Right forelimb (tissue), 1 donor: ENCODE measurements around the gene SNX33.
"Not testable (repeated sequence)": the region's sequence is repeated elsewhere in the genome, so short reads cannot be mapped to it uniquely, and the experiment has no call there.

Experiments
- DNase-seq: peaks from one replicate; pipeline ENCODE4 v3.0.0-alpha.2; 2018

SNX33 gene

DNA sequence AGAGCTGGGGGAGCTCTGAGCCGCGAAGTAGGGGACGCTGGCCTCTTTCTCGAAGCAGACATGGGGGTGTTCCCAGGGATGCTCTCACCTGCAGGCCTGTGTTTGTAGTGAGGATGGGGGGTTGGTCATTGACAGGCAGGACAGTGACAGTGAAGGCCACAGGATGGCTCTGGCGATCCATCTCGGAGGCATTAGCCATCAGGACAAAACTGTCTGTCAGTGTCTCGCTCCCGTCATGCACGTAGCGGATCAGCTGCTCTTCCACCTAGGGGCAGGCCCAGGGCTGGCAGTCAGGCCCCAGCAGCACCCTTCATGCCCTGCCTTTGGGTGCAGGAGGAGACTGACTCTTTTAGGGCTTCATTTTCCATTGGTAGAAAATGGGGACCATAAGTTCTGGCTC is 36.9 kb downstream of the SNX33 start:
- DNase-seq: no peak

DNA sequence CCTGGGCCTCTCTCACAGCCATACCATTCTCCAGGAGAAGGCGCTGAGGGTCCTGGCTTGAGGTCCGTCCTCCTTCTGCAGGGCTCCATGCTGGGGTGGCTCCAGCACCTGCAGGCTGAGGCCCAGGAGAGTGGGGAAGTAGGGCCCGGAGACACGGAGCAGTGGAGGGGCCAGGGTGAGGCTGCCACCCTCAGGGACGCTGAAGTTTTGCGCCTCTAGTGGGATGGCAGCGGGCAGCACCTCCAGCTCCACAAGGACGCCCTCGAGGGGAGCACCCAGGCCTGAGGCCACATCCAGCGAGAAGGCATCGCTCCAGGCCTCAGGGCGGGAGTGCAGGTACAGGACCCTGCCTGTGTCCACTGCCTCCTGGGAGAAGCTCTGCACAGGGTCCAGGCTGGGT is 37.5 kb downstream of the SNX33 start:
- no peak for DNase-seq

DNA sequence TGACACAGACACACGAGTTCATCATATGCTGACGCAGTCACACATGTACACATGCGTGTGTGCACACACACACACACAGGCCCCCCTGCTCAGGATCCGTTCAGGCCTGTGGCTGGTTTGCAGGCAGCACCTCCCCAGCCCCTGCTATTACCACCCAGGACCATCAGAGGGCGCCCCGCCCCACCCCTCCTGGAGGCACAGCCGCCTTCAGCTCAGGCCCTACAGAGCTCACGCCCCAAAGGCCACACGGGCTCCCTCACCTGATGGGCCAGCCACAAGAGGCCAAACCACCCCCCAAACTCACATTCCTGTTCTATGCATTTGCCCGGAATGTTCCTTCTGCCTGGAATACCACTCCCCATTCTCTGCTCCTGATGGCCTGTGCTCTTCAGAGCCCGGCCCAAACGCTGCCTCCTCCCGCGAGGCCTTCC is 38.5 kb downstream of the SNX33 start:
- DNase-seq: peak; percentile 89

DNA sequence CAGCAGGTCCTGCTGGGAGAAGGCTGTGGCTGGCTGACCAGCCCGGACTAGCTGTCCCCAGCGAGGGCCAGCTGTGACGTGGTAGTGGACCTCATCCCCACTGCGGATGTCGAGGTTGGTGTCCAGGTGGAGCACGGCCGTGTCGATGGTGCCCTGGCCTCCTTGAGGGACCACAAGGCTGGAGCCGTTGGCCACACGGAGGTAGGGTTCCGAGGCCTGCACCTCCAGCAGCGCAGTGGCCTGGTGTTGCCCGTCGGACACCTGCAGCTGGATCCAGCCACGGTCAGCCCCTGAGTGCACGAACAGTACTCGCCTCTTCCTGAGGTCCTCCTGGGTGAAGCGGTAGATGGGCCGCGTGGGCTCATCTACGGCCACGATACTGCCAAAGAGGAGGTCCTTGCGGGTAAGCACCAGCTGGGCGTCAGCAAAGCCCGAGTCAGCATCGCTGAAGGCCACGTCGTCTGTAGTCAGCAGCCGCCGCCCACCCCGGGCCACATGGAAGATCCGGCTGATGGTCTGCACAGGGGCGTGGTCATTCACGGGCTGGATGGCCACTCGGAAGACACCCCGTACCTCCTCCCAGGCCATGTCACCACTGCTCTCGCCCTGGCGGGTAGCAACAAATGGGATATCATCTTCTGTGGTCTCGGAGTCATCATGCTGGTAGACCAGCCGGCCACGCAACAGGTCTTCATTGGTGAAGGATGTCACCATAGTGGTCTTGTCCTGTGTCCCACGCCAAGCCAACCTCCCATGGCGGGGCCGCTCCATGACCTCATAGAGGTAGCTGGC is 40.0 kb downstream of the SNX33 start:
- DNase-seq: no peak

DNA sequence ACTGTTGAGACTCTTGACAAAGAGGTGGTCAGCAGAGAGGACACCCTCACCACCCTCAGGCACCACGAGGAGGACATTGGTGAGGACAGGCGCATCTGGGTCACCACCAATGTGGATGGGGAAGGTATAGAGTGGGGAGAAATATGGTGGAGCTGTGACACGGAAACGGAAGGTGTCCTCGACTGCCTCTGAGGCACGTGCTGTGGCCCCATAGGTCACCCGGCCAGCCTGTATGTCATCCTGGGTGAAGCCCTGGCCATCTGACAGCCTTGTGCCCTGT is 40.5 kb downstream of the SNX33 start:
- no peak for DNase-seq

DNA sequence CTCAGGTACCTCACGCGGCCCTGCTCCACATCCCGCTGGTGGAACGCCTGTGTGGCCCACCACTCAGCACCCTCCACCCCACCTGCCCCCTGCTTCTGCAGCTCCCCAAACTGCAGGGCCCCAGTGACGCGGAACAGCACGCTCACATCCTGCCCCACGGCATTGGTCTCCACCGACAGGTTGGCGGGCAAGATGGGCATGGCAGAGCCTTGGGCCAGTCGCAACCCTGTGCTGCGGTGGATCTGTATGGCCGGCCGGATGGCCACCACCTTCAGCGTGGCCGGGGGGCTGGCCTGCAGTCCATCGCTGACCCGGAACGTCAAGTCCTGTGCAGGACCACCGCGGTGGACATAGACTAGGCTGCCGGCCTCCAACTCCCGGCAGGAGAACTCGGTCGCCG is 41.1 kb downstream of the SNX33 start:
- DNase-seq: no peak

DNA sequence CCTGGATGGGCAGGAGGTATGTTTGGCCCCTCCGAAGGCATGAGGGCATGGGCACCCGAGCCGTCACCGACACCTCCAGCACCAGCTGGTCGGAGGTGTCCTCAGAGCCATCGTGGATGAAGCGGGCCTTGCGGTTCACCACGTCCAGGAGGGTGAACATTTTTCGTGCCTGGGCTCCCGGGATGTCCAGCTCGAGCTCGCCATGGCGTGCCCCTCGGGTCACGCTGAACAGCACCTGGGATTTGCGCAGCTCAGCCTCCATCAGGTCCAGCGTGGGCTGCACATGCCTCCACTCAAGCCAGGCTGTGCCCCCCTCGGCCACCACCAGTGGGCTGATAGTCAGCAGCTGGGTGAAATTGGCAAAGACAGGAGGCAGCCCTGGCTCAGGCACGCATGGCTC is 41.7 kb downstream of the SNX33 start:
- not testable (repeated sequence) for DNase-seq

DNA sequence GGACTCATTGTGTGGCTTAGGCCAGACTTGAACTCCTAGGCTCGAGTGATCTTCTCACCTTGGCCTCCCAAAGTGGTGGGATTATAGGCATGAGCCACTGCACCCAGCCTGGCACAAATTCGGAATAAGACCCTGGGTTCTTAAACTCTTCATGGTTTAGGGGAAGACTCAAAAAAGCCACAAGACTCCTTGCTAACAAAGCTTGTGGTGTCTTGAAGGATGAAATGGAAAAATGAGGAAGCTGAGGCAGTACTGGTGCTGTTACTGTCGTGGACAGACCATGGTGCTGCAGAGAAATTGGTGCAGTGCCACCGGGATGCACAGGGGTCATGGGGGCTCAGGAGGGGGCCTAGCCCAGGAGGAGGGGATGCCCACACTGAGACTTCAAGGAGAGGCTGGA is 44.6 kb downstream of the SNX33 start:
- not testable (repeated sequence) for DNase-seq

DNA sequence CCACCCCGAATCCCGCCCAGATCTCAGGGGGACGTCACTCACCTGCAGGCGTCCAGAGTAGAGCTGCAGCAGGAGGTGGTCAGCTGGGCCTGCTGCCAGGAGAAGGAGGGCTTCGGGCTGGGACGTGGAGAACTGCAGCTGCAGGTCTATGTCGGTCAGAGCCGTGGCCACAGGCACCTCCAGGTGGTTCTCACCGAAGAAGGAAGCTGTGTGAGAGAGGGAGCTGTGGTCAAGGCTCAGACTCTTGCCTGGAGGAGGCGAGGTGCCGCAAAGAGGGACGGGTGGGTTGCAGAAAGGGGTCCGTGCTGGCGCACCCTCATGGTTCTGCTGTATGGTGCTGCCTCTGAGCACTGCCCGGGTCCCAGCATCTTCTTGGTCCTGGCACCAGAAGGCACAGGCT is 45.3 kb downstream of the SNX33 start:
- not testable (repeated sequence) for DNase-seq

DNA sequence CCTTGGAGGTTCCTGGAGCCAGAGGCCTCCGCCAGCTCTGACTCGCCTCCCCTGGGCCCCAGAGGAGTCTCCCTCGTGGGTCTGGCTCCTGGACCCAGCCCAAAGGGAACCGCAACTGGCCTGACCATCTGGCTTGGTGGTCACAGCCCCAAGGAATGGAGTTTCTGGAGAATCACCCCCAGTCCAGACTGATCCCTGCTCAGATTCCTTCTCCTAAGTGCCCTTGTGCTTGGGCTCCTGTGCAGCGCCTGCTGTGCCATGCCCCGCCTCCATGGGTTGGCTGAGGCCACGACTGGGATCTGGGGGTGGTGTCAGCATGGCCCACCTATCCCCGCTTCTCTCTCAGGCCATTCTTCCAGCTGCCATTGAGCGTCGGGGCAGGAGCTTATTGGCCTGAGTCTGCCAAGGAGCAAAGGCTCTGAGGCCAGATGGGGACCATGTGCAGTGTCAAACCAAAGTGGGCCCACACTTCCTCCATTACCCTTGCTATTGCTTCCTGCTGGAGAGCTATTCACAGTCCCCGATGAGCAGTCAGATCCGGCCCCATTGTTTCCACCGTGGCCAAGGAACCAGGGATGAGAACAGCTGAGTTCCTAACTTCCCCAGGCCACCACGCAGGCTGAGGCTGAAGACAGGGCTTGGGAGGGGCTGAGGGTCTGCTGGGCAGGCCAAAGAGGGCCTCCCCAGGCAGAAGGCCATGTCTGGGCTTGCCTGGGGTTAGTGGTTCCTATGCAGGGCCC is 46.0 kb downstream of the SNX33 start:
- DNase-seq: no peak

DNA sequence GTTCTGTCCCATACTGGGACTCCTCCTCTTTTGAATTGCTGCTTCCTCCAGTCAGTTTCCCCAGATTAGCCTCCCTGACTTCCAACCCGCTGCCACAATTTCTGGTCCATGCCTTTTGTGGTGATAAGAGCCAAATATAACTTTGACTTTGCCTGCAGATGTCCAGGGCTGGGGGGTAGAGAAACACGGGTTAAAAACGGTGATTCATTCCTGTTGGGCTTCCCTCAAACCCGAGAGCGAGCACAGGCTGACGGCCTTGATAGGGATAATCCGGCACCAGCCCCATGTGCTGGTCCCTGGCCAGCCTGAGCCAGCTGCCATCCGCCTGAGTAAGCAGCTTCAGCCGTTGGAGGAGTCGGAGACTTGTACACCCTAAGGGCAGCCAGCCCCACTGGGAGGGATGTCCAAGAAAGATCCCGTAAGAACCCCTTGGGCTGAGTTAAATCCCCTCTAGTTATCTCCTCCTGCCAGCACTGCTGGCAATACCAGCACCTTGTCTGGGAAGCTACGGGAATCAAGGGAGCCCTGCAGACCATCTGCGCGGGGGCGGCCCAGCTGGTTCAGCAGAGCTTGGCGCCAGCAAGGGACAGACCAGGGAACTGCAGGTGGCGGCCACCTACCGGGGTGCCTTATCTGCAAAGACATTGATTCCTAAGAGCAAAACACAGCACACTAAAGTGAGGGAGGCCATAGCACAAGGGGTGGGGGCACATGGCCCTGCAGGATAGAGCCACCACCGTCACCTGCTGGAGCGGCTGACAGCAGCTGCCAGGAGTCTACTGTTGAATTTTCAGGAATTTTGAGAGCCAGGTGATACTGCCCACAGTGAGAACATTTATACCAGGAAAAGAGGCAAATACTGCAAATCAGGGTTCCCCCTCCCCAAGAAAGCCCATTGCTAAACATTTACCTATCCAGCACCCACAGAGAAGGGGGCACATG is 46.8 kb downstream of the SNX33 start:
- DNase-seq: peak; percentile 85

DNA sequence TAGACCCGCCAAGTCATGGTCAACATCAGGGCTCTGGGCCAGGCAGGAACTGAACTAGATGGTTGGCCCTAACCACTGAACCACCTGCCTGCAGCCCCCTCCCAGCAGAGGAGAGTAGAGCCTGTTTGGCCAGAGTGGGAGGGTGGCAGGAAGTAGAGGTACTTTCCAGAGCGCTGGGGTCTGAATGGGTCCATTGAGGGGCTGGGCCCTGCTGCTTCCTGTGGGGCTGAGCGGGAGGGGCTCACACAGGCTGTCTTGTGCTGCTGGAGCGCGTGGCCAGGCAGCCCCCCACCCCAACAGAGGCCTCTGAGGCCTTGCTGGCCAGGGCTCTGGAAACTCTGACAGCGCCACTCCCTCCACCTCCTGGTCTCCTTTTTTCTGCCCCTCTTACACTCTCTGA is 47.5 kb downstream of the SNX33 start:
- peak; percentile 81 for DNase-seq

DNA sequence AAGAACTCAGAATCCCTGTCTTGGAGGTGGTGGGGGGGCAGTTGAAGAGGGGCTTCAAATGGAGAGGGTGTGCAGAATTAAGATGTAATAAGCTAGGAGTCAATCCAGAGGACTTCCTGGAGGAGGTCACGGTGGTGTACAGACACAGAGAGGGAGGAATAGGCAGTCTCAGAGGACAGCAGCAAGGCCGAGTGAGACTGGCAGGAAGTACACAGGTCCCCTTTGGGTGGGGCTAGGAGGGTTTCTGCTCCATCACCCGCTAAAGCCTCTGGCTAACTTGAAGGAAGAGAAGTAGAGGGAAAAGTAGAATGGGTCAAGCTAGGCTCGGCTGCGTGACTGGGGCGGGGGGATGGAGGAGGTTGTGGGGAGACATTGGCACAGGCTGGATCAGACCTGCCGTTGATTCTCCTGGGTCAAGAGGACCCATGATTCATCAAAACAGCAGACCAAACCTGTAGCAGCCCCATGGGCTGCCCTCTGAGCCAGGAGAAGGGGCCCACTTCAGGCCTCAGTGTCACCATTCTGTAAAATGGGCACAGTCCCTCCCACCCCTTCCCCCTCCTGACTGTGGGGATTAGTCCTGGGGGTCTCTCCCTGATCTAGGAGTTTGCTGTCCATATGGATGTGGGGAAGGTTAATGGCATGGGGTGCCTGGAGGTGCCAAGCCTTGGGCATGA is 48.1 kb downstream of the SNX33 start:
- no peak for DNase-seq

DNA sequence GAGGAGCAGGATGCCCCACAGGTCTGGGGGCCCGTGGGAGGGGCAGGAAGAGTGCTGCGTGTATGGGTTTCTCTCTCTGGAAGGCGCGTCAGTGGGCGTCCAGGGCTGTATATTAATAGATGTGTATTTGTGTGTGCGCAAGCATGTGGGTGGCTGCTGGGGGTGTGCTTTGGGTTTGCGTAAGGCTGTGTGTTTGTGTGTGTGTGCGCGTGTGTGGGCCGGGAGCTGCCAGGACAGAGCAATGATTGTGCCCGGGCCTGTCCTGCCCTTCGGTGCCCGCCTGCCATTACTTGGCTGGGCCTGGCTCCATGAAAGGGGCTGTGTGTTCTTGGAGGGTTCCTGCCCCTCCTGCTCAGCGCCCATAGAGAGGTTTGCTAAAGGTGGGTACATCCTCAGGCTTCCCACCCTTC is 48.6 kb downstream of the SNX33 start:
- peak; percentile 65 for DNase-seq

DNA sequence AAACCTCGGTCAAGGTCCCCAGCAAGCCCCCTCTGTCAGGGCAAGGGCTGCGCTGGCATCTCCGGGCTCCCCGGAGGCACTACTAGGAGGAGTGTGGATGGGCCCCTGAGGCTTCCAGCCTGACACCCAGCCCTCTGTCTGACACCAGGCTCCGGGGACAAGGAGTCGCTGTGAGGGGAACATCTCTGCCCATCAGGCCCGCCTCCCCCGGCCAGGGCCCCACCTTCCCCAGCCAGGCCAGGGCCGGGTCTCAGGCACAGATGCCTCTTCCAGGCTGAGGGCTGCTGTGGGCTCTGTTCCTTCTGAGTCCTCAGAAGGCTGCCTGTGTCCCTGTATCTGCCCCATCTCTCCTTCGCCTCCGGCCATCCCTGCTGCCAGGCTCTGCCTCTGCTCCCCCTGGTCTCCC is 49.1 kb downstream of the SNX33 start:
- DNase-seq: peak; percentile 70

DNA sequence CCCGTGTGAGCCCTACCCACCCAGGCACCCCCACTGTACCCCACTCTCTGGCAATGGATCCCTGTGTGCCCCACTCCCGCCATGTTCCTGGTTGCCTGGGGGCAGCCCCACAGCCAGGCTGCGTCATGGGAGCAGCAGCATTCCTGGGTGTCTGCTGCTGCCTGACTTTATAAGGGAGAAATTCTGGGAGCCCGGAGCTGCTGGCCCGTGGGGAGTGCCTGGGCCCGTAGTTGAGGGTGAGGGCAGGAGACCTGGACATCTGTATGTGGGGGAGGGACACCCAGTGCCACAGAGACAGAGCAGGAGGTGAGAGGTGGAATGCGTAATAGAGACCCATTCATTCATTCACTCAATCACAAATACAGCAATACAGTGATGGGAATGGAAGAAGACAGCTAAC is 49.8 kb downstream of the SNX33 start:
- no peak for DNase-seq

DNA sequence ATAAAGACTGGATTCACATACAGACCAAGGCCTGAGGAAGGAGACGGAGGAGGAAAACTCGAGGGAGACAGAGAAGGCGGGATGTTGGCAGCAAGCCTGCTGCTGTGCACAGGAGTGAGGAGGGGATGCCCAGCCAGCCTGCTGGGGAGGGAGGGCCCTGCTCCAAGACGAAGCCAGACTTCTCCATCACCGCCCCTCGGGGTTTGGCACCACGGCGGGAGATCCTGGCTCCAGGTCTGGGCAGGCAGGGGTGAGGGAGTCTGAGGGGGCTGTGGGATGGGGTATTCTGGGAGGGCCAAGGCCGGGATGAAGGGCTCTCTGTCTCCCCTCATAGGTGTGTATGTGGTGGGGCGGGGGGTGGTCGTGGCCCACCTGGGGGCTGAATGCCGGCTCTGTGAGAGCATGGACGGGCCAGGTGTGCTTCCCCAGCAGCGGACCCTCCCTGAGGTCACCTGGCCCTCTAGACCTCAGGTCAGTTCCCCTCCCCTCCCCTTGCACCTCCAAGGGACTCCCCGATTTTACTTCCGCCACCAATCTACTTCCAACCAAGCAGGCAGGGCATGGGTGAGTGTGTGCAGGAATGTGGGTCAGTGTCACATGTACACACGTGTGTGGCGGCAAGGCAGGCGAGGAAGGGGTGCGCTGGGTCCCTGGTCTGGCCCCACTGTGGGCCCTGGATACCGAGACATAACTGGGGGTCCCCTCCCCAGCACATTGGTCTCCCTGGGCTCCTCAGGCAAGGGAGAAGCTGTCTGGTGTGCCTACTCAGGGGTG is 50.4 kb downstream of the SNX33 start:
- DNase-seq: not testable (repeated sequence)

DNA sequence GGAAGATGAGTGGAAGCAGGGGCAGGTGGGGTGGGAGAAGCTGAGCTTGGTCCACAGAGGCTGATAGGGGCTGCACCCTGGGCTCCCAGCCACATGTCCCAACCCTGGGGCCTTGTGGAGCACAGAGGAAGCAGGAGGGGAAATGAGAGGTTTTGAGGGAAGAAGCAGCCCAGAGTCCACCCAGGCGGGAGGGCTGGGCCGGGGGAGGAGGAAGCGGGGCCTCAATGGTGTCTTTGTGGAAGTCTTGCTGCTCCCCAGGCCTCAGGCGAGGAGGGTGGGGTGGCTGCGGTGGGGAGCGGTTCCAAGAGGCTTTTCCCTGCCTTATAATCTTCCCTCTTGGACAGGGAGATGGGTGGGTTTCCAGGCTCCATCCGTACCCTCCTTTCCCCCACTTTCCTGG is 51.8 kb downstream of the SNX33 start:
- DNase-seq: peak; percentile 78

DNA sequence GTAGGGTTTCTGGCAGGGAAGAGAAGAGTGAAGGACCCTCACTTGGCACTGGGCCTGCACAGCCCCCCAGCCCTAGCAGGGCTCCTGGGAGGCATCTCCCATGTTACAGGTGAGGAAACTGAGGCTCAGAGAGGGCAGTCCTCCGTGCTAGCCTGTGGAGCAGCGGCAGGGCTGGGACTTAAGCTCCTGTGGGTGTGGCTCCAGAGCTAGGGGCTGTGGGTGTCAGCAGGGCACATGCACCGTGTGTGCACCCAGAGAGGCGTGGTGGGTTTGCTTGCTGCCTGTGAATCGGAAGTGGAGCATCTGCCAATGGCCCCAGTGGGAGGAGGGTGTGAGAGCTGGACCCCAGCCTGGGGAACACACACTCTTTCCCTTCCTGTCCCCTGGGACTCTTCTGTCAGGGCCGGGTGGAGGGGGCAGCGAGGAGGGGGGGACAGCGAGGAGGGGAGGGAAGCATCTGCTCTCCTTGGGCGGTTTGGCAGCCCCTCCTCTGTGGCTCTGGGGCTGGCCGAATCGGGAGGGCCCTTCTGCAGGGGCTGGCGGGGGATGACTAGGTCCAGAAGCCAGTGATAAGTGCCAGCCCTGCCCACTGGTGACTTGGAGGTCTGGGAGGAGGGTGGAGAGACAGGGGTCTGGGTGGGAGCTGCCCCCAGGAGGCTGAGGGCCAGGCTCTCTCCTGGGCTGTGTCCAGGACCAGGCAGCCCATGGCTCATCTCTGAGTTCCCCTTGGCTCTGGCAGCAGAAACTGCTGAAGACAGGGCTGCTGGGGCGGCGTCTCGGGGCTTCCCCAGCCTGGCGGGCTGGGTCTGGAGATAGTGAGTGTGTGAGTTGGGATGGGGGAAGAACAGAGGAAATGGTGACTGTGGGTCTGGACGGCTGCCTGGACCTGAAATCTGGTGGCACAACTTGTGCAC is 52.5 kb downstream of the SNX33 start:
- DNase-seq: peak; percentile 82

DNA sequence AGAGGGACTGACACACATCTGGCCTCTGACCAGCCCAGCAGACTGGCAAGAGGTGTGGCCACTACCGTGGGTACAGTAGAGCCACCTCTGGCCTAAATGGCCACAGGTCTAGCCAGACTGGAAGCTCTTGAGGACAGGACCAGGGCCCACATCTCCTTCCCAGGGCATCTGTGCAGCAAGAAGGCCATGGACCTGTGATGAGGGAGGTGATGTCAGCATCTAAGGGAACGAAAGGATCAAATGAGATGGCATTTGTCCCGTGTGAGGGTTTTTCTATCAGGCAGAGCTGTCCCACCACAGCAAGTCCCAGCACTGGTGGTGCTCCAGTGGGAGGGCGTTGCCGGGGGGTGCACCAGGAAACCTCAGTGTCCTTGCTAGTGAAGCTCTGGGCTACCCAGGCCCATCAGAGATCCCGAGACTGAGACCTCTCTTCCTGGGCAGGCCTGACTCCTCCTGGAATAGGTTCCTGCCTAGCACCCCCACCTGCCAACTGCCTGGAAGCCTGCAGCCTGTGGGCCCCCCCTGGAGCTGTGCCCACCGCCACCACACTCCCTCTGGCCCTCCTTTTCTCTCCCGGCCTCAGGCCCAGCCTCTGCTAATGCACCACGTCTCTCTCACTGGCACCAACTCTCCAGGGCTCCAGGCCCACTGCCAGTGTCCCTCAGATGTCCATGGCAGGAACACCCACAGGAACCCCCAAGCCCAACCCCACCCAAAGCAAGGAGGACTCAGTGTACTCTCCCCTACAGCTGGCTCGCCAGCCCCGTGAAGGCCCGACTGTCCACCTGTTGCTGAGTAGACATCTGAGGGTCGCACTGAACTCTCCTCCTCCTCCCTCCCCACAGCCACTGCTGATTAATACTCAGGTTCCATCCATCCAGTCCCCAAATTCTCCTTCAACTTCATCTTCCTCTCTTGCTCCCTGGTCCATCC is 53.6 kb downstream of the SNX33 start:
- DNase-seq: not testable (repeated sequence)
